IMR-90 (cell line): ENCODE results near the gene PRICKLE2. TPM values are rescaled to one million over a fixed set of nuclear protein-coding genes. Genes with fewer than 3 reads are reported as not detected.
A peak's percentile ranks its signal among the peaks of the same experiment; 100 is the strongest.

Source experiments
- ATAC-seq: fragments of 200-7000 bp; cut with Tn5 transposase; 2 replicates; pipeline ENCODE4 v1.9.1; 2020; ENCODE audit warnings: low read depth, mild to moderate bottlenecking, moderate library complexity
- BruUV-seq: library from RNA; stranded (reverse); fragments of 400-500 nt; replicated peaks from 2 replicates; lab custom pipeline; 2021; lab: Mats Ljungman, UMichigan
- CTCF ChIA-PET: fragments of 300-600 bp; formaldehyde crosslinking; extraction: SDS; loops from one replicate; lab custom pipeline; 2021; ENCODE audit warnings: antibody characterized with exemption; lab: Yijun Ruan, JAX
- POLR2A ChIA-PET: fragments of 300-600 bp; sonication (Branson Sonifier 250); formaldehyde crosslinking; loops from one replicate; lab custom pipeline; 2022; ENCODE audit warnings: antibody characterized with exemption; ENCODE audit not compliant: unreplicated experiment; lab: Charles Lee
- DNase-seq: peaks from one replicate; pipeline ENCODE4 v3.0.0; 2013
- H2AFZ ChIP-seq: replicated peaks from 2 replicates; pipeline ENCODE3; 2013; ENCODE audit warnings: low read length, mild to moderate bottlenecking; ENCODE audit not compliant: poor library complexity
- H2AK5ac ChIP-seq: 2 replicates; pipeline ENCODE4 v1.6.1; 2013; ENCODE audit warnings: low read depth, low read length, inconsistent platforms
- H2AK9ac ChIP-seq: replicated peaks from 2 replicates; pipeline ENCODE3; 2013; ENCODE audit warnings: mild to moderate bottlenecking, low read depth, low read length, moderate library complexity; ENCODE audit not compliant: poor library complexity
- H2BK120ac ChIP-seq: 2 replicates; pipeline ENCODE4 v1.6.1; 2013; ENCODE audit warnings: low read depth, low read length, inconsistent platforms
- H2BK15ac ChIP-seq: 3 replicates; pipeline ENCODE4 v1.6.1; 2013; ENCODE audit warnings: low read depth, low read length, inconsistent platforms
- H2BK20ac ChIP-seq: 2 replicates; pipeline ENCODE4 v1.6.1; 2013; ENCODE audit warnings: low read depth, mild to moderate bottlenecking, inconsistent platforms, low read length, moderate library complexity
- H2BK5ac ChIP-seq: 2 replicates; pipeline ENCODE4 v1.6.1; 2013; ENCODE audit warnings: mild to moderate bottlenecking, low read depth, low read length, inconsistent platforms; ENCODE audit not compliant: poor library complexity, severe bottlenecking
- H3K14ac ChIP-seq: replicated peaks from 2 replicates; pipeline ENCODE4 v1.6.1; 2013; ENCODE audit warnings: low read depth, low read length, inconsistent platforms
- H3K18ac ChIP-seq: 2 replicates; pipeline ENCODE4 v1.6.1; 2013; ENCODE audit warnings: low read depth, low read length, control low read depth
- H3K23ac ChIP-seq: 2 replicates; pipeline ENCODE4 v1.6.1; 2013; ENCODE audit warnings: low read depth, low read length, inconsistent platforms
- H3K27ac ChIP-seq: 2 replicates; pipeline ENCODE4 v1.5.1; 2013; ENCODE audit warnings: mild to moderate bottlenecking, control low read depth, low read length; ENCODE audit not compliant: insufficient read depth
- H3K27me3 ChIP-seq: 2 replicates; pipeline ENCODE4 v1.6.1; 2013; ENCODE audit warnings: low read length; ENCODE audit not compliant: control insufficient read depth, insufficient read depth
- H3K36me3 ChIP-seq: 2 replicates; pipeline ENCODE4 v1.6.1; 2013; ENCODE audit warnings: low read length, mixed read lengths; ENCODE audit not compliant: control insufficient read depth, insufficient read depth
- H3K4ac ChIP-seq: 2 replicates; pipeline ENCODE4 v1.6.1; 2013; ENCODE audit warnings: low read depth, low read length, inconsistent platforms
- H3K4me1 ChIP-seq: 2 replicates; pipeline ENCODE4 v1.6.1; 2013; ENCODE audit warnings: low read length, mixed read lengths; ENCODE audit not compliant: control insufficient read depth, insufficient read depth
- H3K4me2 ChIP-seq: 2 replicates; pipeline ENCODE4 v1.6.1; 2013; ENCODE audit warnings: low read depth, mild to moderate bottlenecking, control low read depth, low read length, moderate library complexity
- H3K4me3 ChIP-seq: 2 replicates; pipeline ENCODE4 v1.5.1; 2013; ENCODE audit warnings: low read depth, mild to moderate bottlenecking, control low read depth, low read length, moderate library complexity; ENCODE audit not compliant: insufficient read depth
- H3K56ac ChIP-seq: 2 replicates; pipeline ENCODE4 v1.6.1; 2013; ENCODE audit warnings: low read length, inconsistent platforms; ENCODE audit not compliant: insufficient read depth; ENCODE audit errors: extremely low read depth
- H3K79me1 ChIP-seq, 2 experiments: 2 replicates each; pipeline ENCODE4 v1.6.1; 2013; ENCODE audit warnings: low read length in 2 of 2, inconsistent platforms in 1 of 2, low read depth in 1 of 2
- H3K9ac ChIP-seq: 2 replicates; pipeline ENCODE4 v1.6.1; 2013; ENCODE audit warnings: low read depth, low read length, control low read depth
- H3K9me1 ChIP-seq: 2 replicates; pipeline ENCODE4 v1.6.1; 2013; ENCODE audit warnings: low read length, inconsistent platforms; ENCODE audit not compliant: insufficient read depth
- H3K9me3 ChIP-seq: 2 replicates; pipeline ENCODE4 v1.6.1; 2013; ENCODE audit warnings: low read length; ENCODE audit not compliant: control insufficient read depth, insufficient read depth
- H4K20me1 ChIP-seq: 2 replicates; pipeline ENCODE4 v1.6.1; 2013; ENCODE audit warnings: low read length, inconsistent platforms; ENCODE audit not compliant: insufficient read depth
- H4K5ac ChIP-seq: 2 replicates; pipeline ENCODE4 v1.6.1; 2013; ENCODE audit warnings: mild to moderate bottlenecking, low read depth, low read length, control low read depth
- H4K8ac ChIP-seq, 2 experiments: 2 replicates each; pipeline ENCODE4 v1.6.1; 2013; ENCODE audit warnings: low read depth in 2 of 2, low read length in 2 of 2, control low read depth in 1 of 2, inconsistent platforms in 1 of 2
- H4K91ac ChIP-seq: 2 replicates; pipeline ENCODE4 v1.6.1; 2013; ENCODE audit warnings: low read depth, low read length, inconsistent platforms; ENCODE audit not compliant: insufficient read depth
- CEBPB ChIP-seq: IDR thresholded peaks from 2 replicates; pipeline ENCODE4 v1.6.1; 2012; ENCODE audit warnings: low read depth, low read length, improper control_type of control experiment
- RAD21 ChIP-seq: IDR thresholded peaks from 2 replicates; pipeline ENCODE4 v1.6.1; 2012; ENCODE audit warnings: low read length, improper control_type of control experiment
- RCOR1 ChIP-seq: IDR thresholded peaks from 2 replicates; pipeline ENCODE4 v1.6.1; 2012; ENCODE audit warnings: mild to moderate bottlenecking, low read length, improper control_type of control experiment; ENCODE audit not compliant: insufficient replicate concordance
- SMC3 ChIP-seq: fragments of 150-350 bp; IDR thresholded peaks from 2 replicates; pipeline ENCODE4 v1.6.1; 2016; ENCODE audit warnings: low read depth, mild to moderate bottlenecking, antibody characterized with exemption, low read length, moderate library complexity
- USF2 ChIP-seq: fragments of 150-350 bp; IDR thresholded peaks from 2 replicates; pipeline ENCODE4 v1.6.1; 2017; ENCODE audit warnings: mild to moderate bottlenecking, antibody characterized with exemption, low read length, low read depth
- WGBS, 2 experiments: methylation state at CpG; one replicate each; pipeline versions ENCODE4 v1.1.5 to v1.1.7; 2013; ENCODE audit warnings: missing lambda C conversion rate in 2 of 2; ENCODE audit not compliant: insufficient read length in 1 of 2; ENCODE audit errors: extremely low coverage in 2 of 2; 5-methylcytosine and 5-hydroxymethylcytosine counted together
- dilution Hi-C: fragments of 300-500 bp; cut with HindIII; formaldehyde crosslinking; loops from one replicate; pipeline ENCODE4 v1.14.3; 2018; ENCODE audit warnings: low sequenced_read_pairs; ENCODE audit not compliant: unreplicated experiment
- in situ Hi-C: fragments of 300-500 bp; cut with MboI; formaldehyde crosslinking; loops from 3 replicates; pipeline ENCODE4 v1.14.3; 2019; ENCODE audit warnings: low sequenced_read_pairs, inconsistent platforms, mixed read lengths
- intact Hi-C: fragments of 100-400 bp; cut with micrococcal nuclease; formaldehyde crosslinking; loops from 2 replicates; pipeline ENCODE4 v1.10.0; 2022
- polyA plus RNA-seq, 3 experiments: library from polyadenylated mRNA; depleted of rRNA; stranded (reverse); fragments of >200 nt; gene quantifications; 2 replicates each; pipeline ENCODE4 v1.2.3, GENCODE V29; 2012; ENCODE audit warnings: low replicate concordance in 1 of 3
- total RNA-seq: library from RNA; depleted of rRNA; stranded (reverse); fragments of >200 nt; gene quantifications from 2 replicates; pipeline ENCODE4 v1.2.3, GENCODE V29; 2012
- TF ChIP-seq, protein P1 (sequence below): conservative IDR thresholded peaks from 2 replicates; pipeline ENCODE4 v1.5.1; 2012; ENCODE audit warnings: mild to moderate bottlenecking, low read depth, low read length, improper control_type of control experiment

Gene PRICKLE2
- total and polyA plus RNA-seq, 2 of the 4 experiments (the other 2 are of a cell fraction): 4.1 to 14.2 TPM

- H3K27ac ChIP-seq: peak overlapping the region; percentile 63; the same call in 1 of the 2 replicates
- TF ChIP-seq CEBPB (no peak), USF2 (no peak), RCOR1 (no peak), SMC3 (no peak), RAD21 (no peak)
- TF ChIP-seq, protein P1, sequence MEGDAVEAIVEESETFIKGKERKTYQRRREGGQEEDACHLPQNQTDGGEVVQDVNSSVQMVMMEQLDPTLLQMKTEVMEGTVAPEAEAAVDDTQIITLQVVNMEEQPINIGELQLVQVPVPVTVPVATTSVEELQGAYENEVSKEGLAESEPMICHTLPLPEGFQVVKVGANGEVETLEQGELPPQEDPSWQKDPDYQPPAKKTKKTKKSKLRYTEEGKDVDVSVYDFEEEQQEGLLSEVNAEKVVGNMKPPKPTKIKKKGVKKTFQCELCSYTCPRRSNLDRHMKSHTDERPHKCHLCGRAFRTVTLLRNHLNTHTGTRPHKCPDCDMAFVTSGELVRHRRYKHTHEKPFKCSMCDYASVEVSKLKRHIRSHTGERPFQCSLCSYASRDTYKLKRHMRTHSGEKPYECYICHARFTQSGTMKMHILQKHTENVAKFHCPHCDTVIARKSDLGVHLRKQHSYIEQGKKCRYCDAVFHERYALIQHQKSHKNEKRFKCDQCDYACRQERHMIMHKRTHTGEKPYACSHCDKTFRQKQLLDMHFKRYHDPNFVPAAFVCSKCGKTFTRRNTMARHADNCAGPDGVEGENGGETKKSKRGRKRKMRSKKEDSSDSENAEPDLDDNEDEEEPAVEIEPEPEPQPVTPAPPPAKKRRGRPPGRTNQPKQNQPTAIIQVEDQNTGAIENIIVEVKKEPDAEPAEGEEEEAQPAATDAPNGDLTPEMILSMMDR: no peak
- intact Hi-C loops (no loop called here), dilution Hi-C loops (no loop called here), in situ Hi-C loops (no loop called here)
- peaks cover 31 to 66% of the 10 kb centered on the region in 2 experiments for H3K79me1 ChIP-seq
- peak overlapping the region; percentile 72; the same call in 1 of the 3 replicates for H2BK15ac ChIP-seq
- no peak overlapping the region for H2AK9ac ChIP-seq
- no peak overlapping the region; the same call in 1 of the 2 replicates for H2AK5ac ChIP-seq
- H3K9me3 ChIP-seq: no peaks in the 10 kb centered on the region
- no peak overlapping the region for H4K5ac ChIP-seq
- no peak overlapping the region for H2BK20ac ChIP-seq
- no TSS peak for BruUV-seq
- peaks cover 11% of the 10 kb centered on the region for H3K9me1 ChIP-seq
- ChIA-PET CTCF (no interaction called here), POLR2A (no interaction called here)
- H3K9ac ChIP-seq: no peak overlapping the region
- no peak overlapping the region for H4K91ac ChIP-seq
- H3K18ac ChIP-seq: peak overlapping the region; percentile 76; the same call in 1 of the 2 replicates
- H3K14ac ChIP-seq: 0 out of 2 replicates have a peak overlapping the region, but pooled peaks have one; percentile 49
- DNase-seq: no peak
- H2BK5ac ChIP-seq: peak overlapping the region; percentile 46
- H3K4me3 ChIP-seq: no peak overlapping the region
- no peak for ATAC-seq
- H4K20me1 ChIP-seq: 0 out of 2 replicates have a peak, but pooled peaks cover 4% of the 10 kb centered on the region
- WGBS, 2 experiments: no CpG with 5 or more reads among the region's 2 CpGs
- no peak overlapping the region for H3K56ac ChIP-seq
- H3K36me3 ChIP-seq: peaks cover 22% of the 10 kb centered on the region
- H3K23ac ChIP-seq: no peak overlapping the region; the same call in 1 of the 2 replicates
- no peak overlapping the region for H3K4me2 ChIP-seq
- H4K8ac ChIP-seq: peak overlapping the region in 1 of 2 experiments; percentile 24; a peak in 1 of 4 replicates
- peaks cover 12% of the 10 kb centered on the region for H3K4me1 ChIP-seq
- H3K4ac ChIP-seq: peak overlapping the region; percentile 48
- no peaks in the 10 kb centered on the region for H3K27me3 ChIP-seq
- H2AFZ ChIP-seq: no peak overlapping the region
- no peak overlapping the region; the same call in 1 of the 2 replicates for H2BK120ac ChIP-seq
Measured at GRCh38 chr3:64164349-64164748, 60.9 kb downstream of the PRICKLE2 start.
